Transverse colon (tissue), 4 donors: Measurements from ENCODE around the gene MOBP. TPM values are rescaled to one million over a fixed set of nuclear protein-coding genes. Genes with fewer than 3 reads are reported as not detected.

Experiments
- DNase-seq: peaks from one replicate; pipeline ENCODE4 v3.0.0-alpha.2; 2019
- H3K27ac ChIP-seq, 4 donors: fragments of 200-600 bp; sonication (generic); 2 replicates each; pipeline ENCODE4 v1.5.1; 2016 to 2018; ENCODE audit warnings: inconsistent platforms in 4 of 4
- H3K27me3 ChIP-seq: fragments of 200-600 bp; sonication (generic); 2 replicates; pipeline ENCODE4 v1.5.1; 2017; ENCODE audit warnings: inconsistent platforms
- H3K36me3 ChIP-seq, 4 donors: fragments of 200-600 bp; sonication (generic); 2 replicates each; pipeline ENCODE4 v1.5.1; 2017 to 2019; ENCODE audit warnings: inconsistent platforms in 4 of 4
- H3K4me1 ChIP-seq, 4 donors: fragments of 200-600 bp; sonication (generic); 2 replicates each; pipeline ENCODE4 v1.5.1; 2017 to 2020; ENCODE audit warnings: inconsistent platforms in 4 of 4
- H3K4me3 ChIP-seq, 4 donors: fragments of 200-600 bp; sonication (generic); 1 replicate in 1 of 4; 2 replicates in 3 of 4; pipeline versions ENCODE4 v1.5.1 to v1.6.1; 2017 to 2019; ENCODE audit warnings: inconsistent platforms in 4 of 4
- H3K9me3 ChIP-seq, 2 donors: fragments of 200-600 bp; sonication (generic); 2 replicates each; pipeline ENCODE4 v1.5.1; 2017 to 2019; ENCODE audit warnings: inconsistent platforms in 2 of 2
- EP300 ChIP-seq: sonication (generic); formaldehyde crosslinking; IDR thresholded peaks from one replicate; pipeline ENCODE4 v1.6.1; 2017; ENCODE audit warnings: antibody characterized with exemption, low read depth
- POLR2A ChIP-seq: fragments of 450-650 bp; IDR thresholded peaks from one replicate; pipeline ENCODE4 v1.6.1; 2016; ENCODE audit warnings: antibody characterized with exemption, mild to moderate bottlenecking, moderate library complexity
- POLR2AphosphoS5 ChIP-seq, 3 donors: sonication (generic); formaldehyde crosslinking; IDR thresholded peaks; one replicate each; pipeline ENCODE4 v1.6.1; 2016; ENCODE audit warnings: antibody characterized with exemption in 3 of 3
- WGBS, 2 donors: methylation state at CpG; one replicate each; pipeline ENCODE4 v1.1.5; 2018; ENCODE audit warnings: low coverage in 1 of 2; 5-methylcytosine and 5-hydroxymethylcytosine counted together
- in situ Hi-C, 4 donors: fragments of 200-750 bp; cut with MboI; loops; one replicate each; pipeline versions ENCODE4 v1.15.0 to v1.15.1; 2017; ENCODE audit warnings: low sequenced_read_pairs in 3 of 4, low pct_ligation_motif_present in 1 of 4, low pct_unique_long_range_greater_than_20kb in 1 of 4
- intact Hi-C: fragments of 100-400 bp; cut with DNase I; formaldehyde crosslinking; loops from one replicate; pipeline ENCODE4 v1.15.1; 2023; ENCODE audit warnings: low total_unique reads
- total RNA-seq, 4 donors: library from RNA; depleted of rRNA; stranded (reverse); fragments of >200 nt; gene quantifications; one replicate each; pipeline ENCODE4 v1.1.0, GENCODE V29; 2016
- TF ChIP-seq, protein P1 (sequence below), 5 experiments: fragments of 200-600 bp in 3 of 5; fragments of 450-650 bp in 2 of 5; sonication (generic) in 3 of 5; IDR thresholded peaks; 1 replicate in 2 of 5; 2 replicates in 3 of 5; pipeline ENCODE4 v1.5.1; 2016 to 2017; ENCODE audit warnings: antibody characterized with exemption in 5 of 5, inconsistent platforms in 3 of 5, mild to moderate bottlenecking in 2 of 5, moderate library complexity in 1 of 5

MOBP gene
- total RNA-seq, 4 donors from 2014 or later, result 0.27 to 5.2 (median 1.3) TPM; not detected in 1

DNA sequence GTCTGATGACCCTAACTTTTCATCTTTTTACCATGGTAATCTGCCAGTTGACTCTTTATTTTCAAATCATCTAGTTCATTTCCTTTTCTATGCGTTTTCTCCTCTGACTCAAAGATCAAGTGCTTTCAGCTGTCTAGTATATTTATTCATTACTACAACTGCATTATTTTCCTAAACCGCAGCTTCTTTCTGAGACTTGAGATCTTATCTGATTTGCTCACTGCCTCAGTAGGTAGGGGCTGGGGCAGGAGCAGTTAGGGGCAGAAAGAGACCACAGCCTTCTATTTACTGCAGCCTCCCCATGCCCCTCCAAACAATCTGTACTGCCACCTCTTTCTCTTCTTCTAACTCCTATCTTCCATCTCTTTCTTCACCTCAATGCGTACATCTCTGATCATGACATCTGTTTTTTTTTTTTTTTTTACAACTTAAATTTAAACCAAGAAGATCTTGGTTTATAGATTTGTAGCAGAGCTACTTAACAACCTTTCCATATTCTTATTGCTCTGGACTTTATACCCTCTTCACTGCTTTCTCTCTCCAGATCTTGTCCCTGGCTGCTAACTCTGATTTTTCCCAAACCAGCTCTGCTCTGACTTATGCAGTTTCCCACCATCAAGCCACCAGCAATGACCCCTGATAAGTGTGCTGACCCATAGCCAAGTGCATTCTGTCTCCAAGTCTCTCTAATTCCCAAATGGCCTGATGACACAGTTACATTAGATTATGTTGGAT lies 52.2 kb downstream of the MOBP start:
- H3K27me3 ChIP-seq, result no peaks in the 10 kb centered on the region
- WGBS, 2 donors, result 33 to 52% methylated on average over 2 to 3 of the region's 3 CpGs
- DNase-seq, result no peak
- in situ Hi-C loops, result no loop called here
- no peaks in the 10 kb centered on the region for H3K4me1 ChIP-seq
- no peaks in the 10 kb centered on the region for H3K36me3 ChIP-seq
- no peak overlapping the region for H3K27ac ChIP-seq
- TF ChIP-seq, protein P1, sequence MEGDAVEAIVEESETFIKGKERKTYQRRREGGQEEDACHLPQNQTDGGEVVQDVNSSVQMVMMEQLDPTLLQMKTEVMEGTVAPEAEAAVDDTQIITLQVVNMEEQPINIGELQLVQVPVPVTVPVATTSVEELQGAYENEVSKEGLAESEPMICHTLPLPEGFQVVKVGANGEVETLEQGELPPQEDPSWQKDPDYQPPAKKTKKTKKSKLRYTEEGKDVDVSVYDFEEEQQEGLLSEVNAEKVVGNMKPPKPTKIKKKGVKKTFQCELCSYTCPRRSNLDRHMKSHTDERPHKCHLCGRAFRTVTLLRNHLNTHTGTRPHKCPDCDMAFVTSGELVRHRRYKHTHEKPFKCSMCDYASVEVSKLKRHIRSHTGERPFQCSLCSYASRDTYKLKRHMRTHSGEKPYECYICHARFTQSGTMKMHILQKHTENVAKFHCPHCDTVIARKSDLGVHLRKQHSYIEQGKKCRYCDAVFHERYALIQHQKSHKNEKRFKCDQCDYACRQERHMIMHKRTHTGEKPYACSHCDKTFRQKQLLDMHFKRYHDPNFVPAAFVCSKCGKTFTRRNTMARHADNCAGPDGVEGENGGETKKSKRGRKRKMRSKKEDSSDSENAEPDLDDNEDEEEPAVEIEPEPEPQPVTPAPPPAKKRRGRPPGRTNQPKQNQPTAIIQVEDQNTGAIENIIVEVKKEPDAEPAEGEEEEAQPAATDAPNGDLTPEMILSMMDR (IDR thresholded peaks at IDR 0.05), result no peak
- TF ChIP-seq POLR2A (no peak), EP300 (no peak), POLR2AphosphoS5 (IDR thresholded peaks at IDR 0.05) (no peak)
- peaks cover 10 to 12% of the 10 kb centered on the region in 2 donors for H3K9me3 ChIP-seq
- no peak overlapping the region for H3K4me3 ChIP-seq
- intact Hi-C loops, result no loop called here

DNA sequence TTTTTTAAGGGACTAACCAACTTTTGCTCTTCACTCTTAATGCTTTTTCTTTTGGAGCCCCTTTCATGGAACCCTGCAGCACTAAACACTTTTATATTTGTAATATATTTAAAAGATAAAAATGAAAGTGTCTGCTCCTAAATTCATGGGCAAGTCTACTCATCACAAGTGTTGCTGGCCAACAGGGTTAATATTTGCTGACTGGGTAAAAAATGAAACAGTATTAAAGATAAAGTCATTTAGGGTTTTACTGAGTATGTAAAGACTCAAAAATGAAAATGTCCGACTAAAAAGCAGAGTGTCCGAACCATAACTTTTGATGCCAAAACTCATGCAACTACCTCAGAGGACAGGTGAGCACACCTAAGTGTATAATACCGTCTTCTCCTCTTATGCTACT lies 54.0 kb downstream of the MOBP start:
- TF ChIP-seq EP300 (no peak), POLR2AphosphoS5 (IDR thresholded peaks at IDR 0.05) (no peak), POLR2A (no peak)
- TF ChIP-seq, protein P1 (IDR thresholded peaks at IDR 0.05), result no peak
- Histone ChIP-seq H3K4me1 (no peaks in the 10 kb centered on the region), H3K4me3 (no peak overlapping the region), H3K27me3 (no peaks in the 10 kb centered on the region), H3K27ac (no peak overlapping the region), H3K9me3 (peaks cover 10 to 14% of the 10 kb centered on the region in 2 donors), H3K36me3 (no peaks in the 10 kb centered on the region)
- intact Hi-C loops (no loop called here), in situ Hi-C loops (no loop called here)
- 86 to 98% methylated on average over 3 of the region's 3 CpGs for WGBS, 2 donors
- DNase-seq, result no peak

DNA sequence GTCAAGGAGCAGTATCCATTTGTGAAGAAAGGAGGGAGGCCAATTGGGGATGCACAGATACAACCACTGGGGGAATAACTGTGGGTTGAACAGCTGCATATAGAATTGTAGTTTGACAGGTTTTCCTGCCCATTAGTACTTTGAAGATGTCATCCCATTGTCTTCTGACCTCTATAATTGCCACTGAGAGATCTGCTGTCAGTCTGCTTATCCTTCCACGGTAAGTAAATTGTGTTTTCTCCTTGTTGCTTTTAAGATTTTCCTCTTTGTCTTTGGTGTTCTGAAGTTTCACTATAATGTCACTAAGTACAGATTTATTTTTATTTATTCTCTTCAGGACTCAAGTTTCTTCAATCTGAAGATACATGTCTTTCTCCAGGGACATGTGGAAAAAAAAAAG lies 56.6 kb downstream of the MOBP start:
- intact Hi-C loops, result no loop called here
- no peak for DNase-seq
- Histone ChIP-seq H3K4me1 (no peaks in the 10 kb centered on the region), H3K27me3 (no peaks in the 10 kb centered on the region), H3K4me3 (no peak overlapping the region), H3K36me3 (no peaks in the 10 kb centered on the region), H3K27ac (no peak overlapping the region), H3K9me3 (peaks cover 10 to 14% of the 10 kb centered on the region in 2 donors)
- 76% methylated on average over 1 of the region's 1 CpG; no CpG with 5 or more reads in 1 of the 2 donors for WGBS, 2 donors
- TF ChIP-seq POLR2AphosphoS5 (IDR thresholded peaks at IDR 0.05) (no peak), POLR2A (no peak), EP300 (no peak)
- TF ChIP-seq, protein P1 (IDR thresholded peaks at IDR 0.05), result no peak
- in situ Hi-C loops, result no loop called here

DNA sequence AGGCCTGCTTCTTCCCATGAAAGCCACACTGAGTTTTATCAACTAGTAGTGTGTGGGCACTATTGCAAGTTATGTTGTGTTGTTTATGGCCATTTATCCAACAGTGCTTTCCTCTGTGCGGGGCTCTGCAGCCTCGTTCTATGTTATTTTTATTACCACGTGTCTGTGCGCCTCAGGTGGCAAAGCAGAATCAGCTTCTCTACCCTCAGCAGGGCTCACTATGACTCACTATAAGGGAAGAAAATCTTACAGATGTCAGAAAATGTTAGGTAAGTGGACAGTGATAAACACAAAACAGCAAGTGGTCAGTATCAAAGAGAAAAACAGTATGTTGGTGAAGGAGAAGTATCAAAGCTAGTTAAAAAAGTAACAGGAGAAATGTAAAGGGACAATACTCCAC lies 61.4 kb downstream of the MOBP start:
- WGBS, 2 donors, result 66% methylated on average over 4 of the region's 4 CpGs
- in situ Hi-C loops, result no loop called here
- no peak for DNase-seq

More for the DNA sequence above, 61.4 kb downstream of the MOBP start:
- Histone ChIP-seq H3K36me3 (no peaks in the 10 kb centered on the region), H3K27me3 (no peaks in the 10 kb centered on the region), H3K4me3 (no peak overlapping the region), H3K4me1 (no peaks in the 10 kb centered on the region), H3K9me3 (peaks cover 8 to 11% of the 10 kb centered on the region in 2 donors), H3K27ac (no peak overlapping the region)
- intact Hi-C loops, result no loop called here
- TF ChIP-seq EP300, result no peak
- no peak for TF ChIP-seq POLR2AphosphoS5 (IDR thresholded peaks at IDR 0.05)
- TF ChIP-seq, protein P1 (IDR thresholded peaks at IDR 0.05), result no peak
- no peak for TF ChIP-seq POLR2A
